ENCODE data around the gene UCN2. TPM values are rescaled to one million over a fixed set of nuclear protein-coding genes. Genes with fewer than 3 reads are reported as not detected.
A peak's percentile ranks its signal among the peaks of the same experiment; 100 is the strongest.

Gene UCN2
- total and polyA plus RNA-seq, 2 donors from 2014 or later = not detected

- Histone ChIP-seq H3K4me3 (ENCODE audit: low read length in 3 of 3) (no peak overlapping the region), H3K4me1 (ENCODE audit: control insufficient read depth in 2 of 3, insufficient read depth in 2 of 3, low read depth in 1 of 3, low read length in 3 of 3) (peaks cover 0 to 18% (median under 1%) of the 10 kb centered on the region in 3 donors), H3K9ac (ENCODE audit: low read length in 3 of 3) (peak overlapping the region in 1 of 3 donors; percentile 4), H3K27me3 (ENCODE audit: control insufficient read depth, insufficient read depth, low read length) (no peaks in the 10 kb centered on the region), H3K36me3 (ENCODE audit: control insufficient read depth in 2 of 3, insufficient read depth in 3 of 3, low read length in 3 of 3) (no peaks in the 10 kb centered on the region), H3K27ac (ENCODE audit: low read depth in 2 of 2, low read length in 2 of 2) (no peak overlapping the region), H3K9me3 (ENCODE audit: control insufficient read depth in 2 of 3, insufficient read depth in 1 of 3, low read length in 3 of 3) (no peaks in the 10 kb centered on the region)
- intact Hi-C loops (cut with DNase I) = no loop called here
- DNase-seq (no peak), FAIRE-seq (no peak)
- no peak for TF ChIP-seq CTCF (IDR thresholded peaks at IDR 0.05; ENCODE audit: borderline replicate concordance, extremely low read depth, insufficient read depth)
Measured at GRCh38 chr3:48555231-48555948, 8.2 kb downstream of the UCN2 start.

DNA sequence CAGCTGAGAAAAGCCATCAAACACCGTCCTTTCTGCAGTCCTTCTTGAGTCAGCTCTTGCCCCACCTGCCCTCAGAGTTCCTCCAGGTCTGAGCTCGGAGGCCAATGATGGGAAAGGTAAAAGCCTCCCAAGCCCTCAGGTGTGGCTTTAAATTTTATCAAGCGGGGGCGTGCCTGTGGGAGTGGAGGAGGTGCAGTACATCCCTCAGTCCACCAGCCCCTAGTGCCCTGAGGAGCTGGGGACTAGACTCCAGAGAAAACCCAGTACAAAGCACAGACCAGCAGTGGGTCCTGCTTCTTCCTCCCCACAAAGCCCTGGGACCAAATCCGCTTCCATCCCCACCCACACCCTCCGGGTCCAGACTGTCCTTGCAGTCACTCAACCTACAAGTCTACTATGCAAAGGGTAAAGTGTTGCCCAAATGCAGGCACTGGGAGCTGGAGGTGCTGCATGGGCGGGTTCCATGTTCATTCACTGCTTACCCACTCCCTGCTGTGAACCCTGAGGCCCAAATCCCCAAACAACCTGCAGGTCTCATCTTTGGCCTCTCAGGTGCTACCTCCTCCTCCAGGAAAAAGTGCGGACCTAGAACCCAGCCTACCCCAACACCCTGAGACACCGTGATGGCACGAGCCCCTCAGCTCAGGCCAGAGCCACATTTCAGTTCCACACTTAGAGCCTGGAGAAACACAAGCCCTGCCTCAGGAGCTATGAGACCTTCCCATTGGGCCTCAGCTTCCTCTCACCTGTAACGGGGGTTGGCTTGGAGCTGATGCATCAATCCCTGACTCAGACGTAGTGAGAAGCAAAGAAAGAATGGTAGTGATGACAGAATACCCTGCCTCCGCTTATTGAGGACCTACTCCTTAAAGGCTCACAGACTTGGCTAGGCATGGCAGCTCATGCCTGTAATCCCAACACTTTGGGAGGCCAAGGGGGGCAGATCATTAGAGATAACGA is 9.4 kb downstream of the UCN2 start:
- Histone ChIP-seq H3K9ac (ENCODE audit: low read length in 3 of 3) (no peak overlapping the region), H3K27me3 (ENCODE audit: control insufficient read depth, insufficient read depth, low read length) (no peaks in the 10 kb centered on the region), H3K27ac (ENCODE audit: low read depth in 2 of 2, low read length in 2 of 2) (no peak overlapping the region), H3K4me3 (ENCODE audit: low read length in 3 of 3) (no peak overlapping the region), H3K4me1 (ENCODE audit: control insufficient read depth in 2 of 3, insufficient read depth in 2 of 3, low read depth in 1 of 3, low read length in 3 of 3) (peaks cover 0 to 6% (median 0%) of the 10 kb centered on the region in 3 donors), H3K36me3 (ENCODE audit: control insufficient read depth in 2 of 3, insufficient read depth in 3 of 3, low read length in 3 of 3) (no peaks in the 10 kb centered on the region), H3K9me3 (ENCODE audit: control insufficient read depth in 2 of 3, insufficient read depth in 1 of 3, low read length in 3 of 3) (no peaks in the 10 kb centered on the region)
- no peak for FAIRE-seq
- intact Hi-C loops (cut with DNase I) = no loop called here
- peak in 2 of 5 donors; percentile 35 to 44 for DNase-seq
- TF ChIP-seq CTCF (IDR thresholded peaks at IDR 0.05; ENCODE audit: borderline replicate concordance, extremely low read depth, insufficient read depth) = no peak

- Histone ChIP-seq H3K27me3 (ENCODE audit: control insufficient read depth, insufficient read depth, low read length) (no peaks in the 10 kb centered on the region), H3K27ac (ENCODE audit: low read depth in 2 of 2, low read length in 2 of 2) (no peak overlapping the region), H3K9me3 (ENCODE audit: control insufficient read depth in 2 of 3, insufficient read depth in 1 of 3, low read length in 3 of 3) (no peaks in the 10 kb centered on the region), H3K4me3 (ENCODE audit: low read length in 3 of 3) (no peak overlapping the region), H3K9ac (ENCODE audit: low read length in 3 of 3) (no peak overlapping the region), H3K4me1 (ENCODE audit: control insufficient read depth in 2 of 3, insufficient read depth in 2 of 3, low read depth in 1 of 3, low read length in 3 of 3) (peaks cover 0 to 4% (median 2%) of the 10 kb centered on the region in 3 donors), H3K36me3 (ENCODE audit: control insufficient read depth in 2 of 3, insufficient read depth in 3 of 3, low read length in 3 of 3) (no peaks in the 10 kb centered on the region)
- TF ChIP-seq CTCF (IDR thresholded peaks at IDR 0.05; ENCODE audit: borderline replicate concordance, extremely low read depth, insufficient read depth) = no peak
- intact Hi-C loops (cut with DNase I) = no loop called here
- DNase-seq (peak in 2 of 5 donors; percentile 26 to 28), FAIRE-seq (no peak)
Measured at GRCh38 chr3:48553361-48553760, 10.2 kb downstream of the UCN2 start.

Measured in kidney (tissue), 14 donors.